AG10803 (cell line): Measurements from ENCODE around the gene RBP2.
A peak's percentile ranks its signal among the peaks of the same experiment; 100 is the strongest.

ENCODE experiments used
- DNase-seq: peaks from one replicate; pipeline ENCODE4 v3.0.0; 2010; ENCODE audit warnings: low read depth
- H3K4me3 ChIP-seq: 2 replicates; pipeline ENCODE4 v1.5.1; 2011; ENCODE audit warnings: mild to moderate bottlenecking, low read length, control low read depth
- CTCF ChIP-seq: conservative IDR thresholded peaks from 2 replicates; pipeline ENCODE4 v1.5.1; 2011; ENCODE audit warnings: mild to moderate bottlenecking, low read length, control low read depth, inconsistent platforms

Gene RBP2

GRCh38 chr3:139481116-139481515 lies 4.8 kb upstream of the RBP2 start:
- no peak overlapping the region for H3K4me3 ChIP-seq
- DNase-seq = peak; percentile 11
- no peak for TF ChIP-seq CTCF

- no peak for TF ChIP-seq CTCF
- H3K4me3 ChIP-seq = no peak overlapping the region
- DNase-seq = no peak
These were observed 4.3 kb upstream of the RBP2 start for GRCh38 chr3:139480585-139480984.

- no peak overlapping the region for H3K4me3 ChIP-seq
- TF ChIP-seq CTCF = no peak
- DNase-seq = no peak
These were observed 1.7 kb upstream of the RBP2 start for GRCh38 chr3:139477710-139478640.

DNA sequence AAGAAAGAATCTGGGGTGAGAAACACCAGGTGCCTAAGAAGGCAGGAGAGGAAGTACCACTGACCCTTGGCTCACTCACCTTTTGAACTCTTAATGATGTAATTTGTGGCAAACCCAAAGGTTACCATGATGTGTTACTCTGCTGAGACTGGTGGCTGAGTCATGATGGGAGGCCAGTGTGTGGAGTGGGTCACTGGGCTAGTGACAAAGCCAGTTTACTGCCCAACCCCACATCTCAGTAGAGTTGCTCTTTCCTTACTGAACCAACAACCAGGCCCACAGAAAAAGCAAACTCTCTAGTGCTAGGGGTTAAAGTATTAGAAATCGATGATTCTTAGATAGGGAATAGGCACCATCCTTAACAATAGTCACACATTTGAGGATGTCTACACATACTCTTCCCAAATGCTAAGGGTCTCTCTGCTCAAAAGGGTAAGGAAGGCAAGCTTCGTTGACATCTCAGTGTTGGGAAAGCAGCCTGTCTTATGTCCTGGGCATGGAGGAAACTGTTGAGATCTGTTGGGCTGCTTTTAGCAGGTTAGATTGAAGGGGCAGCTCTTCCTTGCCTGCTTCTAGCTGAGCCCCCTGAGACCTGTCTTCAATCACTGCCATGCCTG lies 3.1 kb downstream of the RBP2 start:
- no peak for DNase-seq
- H3K4me3 ChIP-seq = no peak overlapping the region
- TF ChIP-seq CTCF = no peak

DNA sequence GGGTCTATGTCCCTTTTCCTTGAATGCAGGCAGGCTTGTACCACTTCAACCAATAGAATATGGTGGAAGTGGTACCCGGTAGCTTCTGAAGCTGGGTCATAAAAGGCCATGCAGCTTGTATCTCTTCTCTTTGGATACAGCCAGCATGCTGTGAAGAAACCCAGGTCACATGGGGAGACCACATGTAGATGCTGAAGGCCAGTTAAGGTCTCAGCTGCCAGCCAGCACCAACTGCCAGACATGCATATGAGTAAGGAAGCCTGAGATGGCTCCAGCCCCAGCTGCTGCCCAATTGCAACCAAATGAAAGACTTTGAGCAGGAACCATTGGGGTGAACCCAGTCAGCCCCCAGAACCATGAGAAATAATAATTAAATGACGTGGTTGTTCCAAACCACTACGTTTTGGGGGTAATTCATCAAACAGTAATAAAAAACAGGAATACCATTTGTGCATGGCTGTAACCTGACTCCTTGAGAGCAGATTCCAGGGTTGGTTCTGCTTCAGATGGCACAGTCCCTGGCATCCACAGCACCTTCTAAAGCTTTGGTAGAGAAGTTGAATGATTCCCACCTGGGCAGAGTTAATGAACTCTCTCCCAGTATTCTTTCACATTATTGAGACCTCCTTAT lies 3.8 kb downstream of the RBP2 start:
- no peak overlapping the region for H3K4me3 ChIP-seq
- no peak for TF ChIP-seq CTCF
- no peak for DNase-seq

GRCh38 chr3:139470199-139470598 lies 6.1 kb downstream of the RBP2 start:
- H3K4me3 ChIP-seq = no peak overlapping the region
- no peak for TF ChIP-seq CTCF
- DNase-seq = no peak
